NK-92 (cell line): ENCODE data around the gene ZNF124.

ENCODE experiments used
- DNase-seq: peaks from one replicate; lab custom pipeline; 2025; ENCODE audit not compliant: unreplicated experiment; lab: John Stamatoyannopoulos, UW

The ZNF124 gene

GRCh38 chr1:247113733-247114271 is 58.0 kb downstream of the ZNF124 start:
- no peak for DNase-seq

DNA sequence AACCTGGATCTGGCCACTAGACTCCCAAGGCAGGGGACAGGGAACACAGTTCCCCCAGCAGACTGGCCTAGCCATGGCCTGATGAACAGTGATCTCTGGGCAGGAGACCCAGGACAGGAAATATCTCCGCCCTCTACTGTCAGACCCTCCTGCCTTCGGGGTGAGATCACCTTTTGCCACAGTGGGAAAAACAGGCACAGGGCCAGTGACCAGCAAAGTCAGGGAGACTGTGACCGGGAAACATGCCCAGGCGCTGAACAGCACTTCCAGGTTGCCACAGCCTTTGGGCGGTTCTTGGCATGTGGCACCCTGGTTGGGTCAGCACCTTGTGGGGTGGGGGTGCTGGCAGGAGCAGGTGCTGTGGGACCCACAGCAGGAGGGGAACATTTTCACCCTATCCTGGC is 58.7 kb downstream of the ZNF124 start:
- DNase-seq = no peak

- no peak for DNase-seq
Measured at GRCh38 chr1:247112479-247112781, 59.4 kb downstream of the ZNF124 start.

DNA sequence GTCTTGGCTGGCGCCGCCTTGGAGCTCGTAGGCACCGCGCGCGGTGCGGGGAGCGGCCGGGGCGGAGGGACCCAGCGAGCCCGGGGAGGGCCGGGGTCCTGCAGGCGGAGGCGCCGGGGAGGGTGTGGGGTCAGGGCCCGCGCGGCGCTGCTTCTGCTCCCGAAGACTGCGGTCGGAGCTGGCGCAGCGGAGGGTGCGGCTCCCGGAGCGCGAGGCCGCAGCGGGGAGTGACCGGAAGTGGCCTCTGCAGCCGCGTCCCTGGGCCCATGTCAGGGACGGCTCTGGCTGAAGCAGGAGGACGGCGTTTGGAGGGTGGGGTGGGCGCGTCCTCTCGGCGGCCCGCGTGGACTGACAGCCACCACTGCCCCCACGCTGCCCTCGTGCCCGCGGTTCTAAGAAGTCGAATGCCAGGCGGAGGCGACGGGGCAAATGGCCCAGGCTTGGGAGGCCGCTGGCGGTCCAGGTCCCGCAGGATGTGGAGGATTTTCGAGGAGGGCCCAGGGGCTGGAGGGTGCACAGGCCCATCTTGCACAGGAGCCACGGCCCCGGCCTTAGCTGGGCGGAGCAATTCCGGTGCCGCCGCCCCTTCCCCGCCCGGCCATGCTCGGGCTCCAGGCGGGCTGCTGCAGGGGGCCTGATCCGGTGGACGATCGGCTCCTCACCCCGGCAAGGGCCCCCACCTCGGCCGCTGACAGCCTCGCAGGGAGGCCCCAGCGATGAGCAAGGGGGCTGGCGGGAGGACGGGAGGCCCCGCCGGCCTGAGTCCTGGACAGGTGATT is 59.9 kb downstream of the ZNF124 start:
- DNase-seq = no peak

GRCh38 chr1:247111259-247111699 is 60.5 kb downstream of the ZNF124 start:
- DNase-seq = no peak

- no peak for DNase-seq
Measured at GRCh38 chr1:247110627-247111258, 61.1 kb downstream of the ZNF124 start.

DNA sequence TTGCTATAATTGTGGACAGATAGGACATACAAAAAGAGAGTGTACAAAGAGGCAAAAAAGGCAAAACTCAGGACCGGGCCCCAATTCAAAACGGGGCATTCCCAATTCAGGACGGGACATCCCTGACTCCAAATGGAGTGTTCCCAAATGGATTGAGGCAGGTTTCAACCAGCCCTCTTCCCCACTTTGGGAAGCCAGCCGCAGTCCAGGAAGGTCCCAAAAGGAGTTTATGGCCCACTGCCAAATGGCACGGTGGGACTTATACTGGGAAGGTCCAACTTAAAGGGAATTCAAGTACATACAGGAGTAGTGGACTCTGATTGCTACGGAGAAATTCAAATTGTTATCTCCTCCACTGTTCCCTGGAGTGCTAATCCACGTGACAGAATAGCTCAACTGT is 64.1 kb downstream of the ZNF124 start:
- DNase-seq = no peak

DNA sequence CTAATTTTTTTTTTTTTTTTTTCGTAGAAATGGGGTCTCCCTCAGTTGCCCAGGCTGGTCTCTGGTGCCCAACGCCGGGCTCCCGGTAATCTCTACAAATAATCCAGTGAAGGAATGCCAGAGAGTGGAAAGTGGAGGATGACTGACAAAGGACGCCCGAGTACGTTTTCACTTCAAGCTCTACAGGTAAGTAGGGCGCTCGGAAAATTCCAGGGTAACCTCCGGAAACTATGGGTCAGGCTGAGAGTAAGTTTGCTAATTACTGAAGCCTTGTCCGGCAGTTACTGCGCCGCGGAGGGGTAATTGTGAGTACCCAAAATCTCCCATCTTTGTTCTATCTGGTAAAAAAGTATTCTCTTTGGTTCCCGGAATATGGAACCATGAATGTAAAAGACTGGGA is 65.9 kb downstream of the ZNF124 start:
- DNase-seq = no peak
